Measurements from ENCODE around the gene CA12.

Gene CA12

DNA sequence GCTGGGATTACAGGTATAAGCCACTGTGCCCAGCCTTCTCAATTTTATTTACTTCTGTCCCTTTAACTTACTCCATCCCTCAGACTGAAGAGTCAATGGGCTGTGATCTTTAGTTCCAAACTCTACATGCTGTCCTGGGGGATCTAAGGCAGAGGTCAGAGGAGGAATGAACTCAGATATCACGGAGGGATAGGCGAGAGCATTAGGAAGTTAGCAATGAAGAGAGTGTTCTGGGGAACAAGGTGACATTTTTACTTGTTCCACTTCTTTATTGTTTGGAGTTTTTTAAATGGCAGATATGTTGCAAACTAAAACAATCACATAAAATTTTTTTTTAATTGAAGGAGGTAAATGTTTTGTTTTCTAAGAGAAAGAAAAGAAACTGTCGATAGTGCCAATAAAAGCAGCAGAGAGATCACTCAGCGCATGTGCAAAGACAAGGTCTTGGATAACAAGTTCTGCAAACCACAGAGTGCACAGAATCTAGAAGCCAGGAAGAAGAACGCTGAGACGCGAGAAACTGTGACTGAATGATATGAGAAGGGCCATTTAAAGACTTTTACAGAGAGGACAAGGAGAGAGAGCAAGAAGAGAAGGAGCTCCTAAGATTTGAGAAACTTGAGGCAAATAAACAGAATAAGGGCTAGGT is 10.8 kb upstream of the CA12 start:
- H3K4me3 ChIP-seq (ENCODE audit: control insufficient read depth, low read depth, low read length): no peak overlapping the region
- DNase-seq (ENCODE audit: low read depth): no peak

GRCh38 chr15:63391669-63392360 is 10.2 kb upstream of the CA12 start:
- no peak overlapping the region for H3K4me3 ChIP-seq (ENCODE audit: control insufficient read depth, low read depth, low read length)
- TF ChIP-seq, protein P1, sequence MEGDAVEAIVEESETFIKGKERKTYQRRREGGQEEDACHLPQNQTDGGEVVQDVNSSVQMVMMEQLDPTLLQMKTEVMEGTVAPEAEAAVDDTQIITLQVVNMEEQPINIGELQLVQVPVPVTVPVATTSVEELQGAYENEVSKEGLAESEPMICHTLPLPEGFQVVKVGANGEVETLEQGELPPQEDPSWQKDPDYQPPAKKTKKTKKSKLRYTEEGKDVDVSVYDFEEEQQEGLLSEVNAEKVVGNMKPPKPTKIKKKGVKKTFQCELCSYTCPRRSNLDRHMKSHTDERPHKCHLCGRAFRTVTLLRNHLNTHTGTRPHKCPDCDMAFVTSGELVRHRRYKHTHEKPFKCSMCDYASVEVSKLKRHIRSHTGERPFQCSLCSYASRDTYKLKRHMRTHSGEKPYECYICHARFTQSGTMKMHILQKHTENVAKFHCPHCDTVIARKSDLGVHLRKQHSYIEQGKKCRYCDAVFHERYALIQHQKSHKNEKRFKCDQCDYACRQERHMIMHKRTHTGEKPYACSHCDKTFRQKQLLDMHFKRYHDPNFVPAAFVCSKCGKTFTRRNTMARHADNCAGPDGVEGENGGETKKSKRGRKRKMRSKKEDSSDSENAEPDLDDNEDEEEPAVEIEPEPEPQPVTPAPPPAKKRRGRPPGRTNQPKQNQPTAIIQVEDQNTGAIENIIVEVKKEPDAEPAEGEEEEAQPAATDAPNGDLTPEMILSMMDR (IDR thresholded peaks at IDR 0.05; ENCODE audit: control insufficient read depth, insufficient read depth, low read depth, low read length, missing control alignments): no peak
- DNase-seq (ENCODE audit: low read depth): no peak

More for the DNA sequence above, 10.8 kb upstream of the CA12 start:
- TF ChIP-seq, protein P1 (IDR thresholded peaks at IDR 0.05; ENCODE audit: control insufficient read depth, insufficient read depth, low read depth, low read length, missing control alignments): no peak

- TF ChIP-seq, protein P1 (IDR thresholded peaks at IDR 0.05; ENCODE audit: control insufficient read depth, insufficient read depth, low read depth, low read length, missing control alignments): no peak
- no peak overlapping the region for H3K4me3 ChIP-seq (ENCODE audit: control insufficient read depth, low read depth, low read length)
- no peak for DNase-seq (ENCODE audit: low read depth)
These were observed 9.0 kb upstream of the CA12 start for GRCh38 chr15:63390689-63391088.

DNA sequence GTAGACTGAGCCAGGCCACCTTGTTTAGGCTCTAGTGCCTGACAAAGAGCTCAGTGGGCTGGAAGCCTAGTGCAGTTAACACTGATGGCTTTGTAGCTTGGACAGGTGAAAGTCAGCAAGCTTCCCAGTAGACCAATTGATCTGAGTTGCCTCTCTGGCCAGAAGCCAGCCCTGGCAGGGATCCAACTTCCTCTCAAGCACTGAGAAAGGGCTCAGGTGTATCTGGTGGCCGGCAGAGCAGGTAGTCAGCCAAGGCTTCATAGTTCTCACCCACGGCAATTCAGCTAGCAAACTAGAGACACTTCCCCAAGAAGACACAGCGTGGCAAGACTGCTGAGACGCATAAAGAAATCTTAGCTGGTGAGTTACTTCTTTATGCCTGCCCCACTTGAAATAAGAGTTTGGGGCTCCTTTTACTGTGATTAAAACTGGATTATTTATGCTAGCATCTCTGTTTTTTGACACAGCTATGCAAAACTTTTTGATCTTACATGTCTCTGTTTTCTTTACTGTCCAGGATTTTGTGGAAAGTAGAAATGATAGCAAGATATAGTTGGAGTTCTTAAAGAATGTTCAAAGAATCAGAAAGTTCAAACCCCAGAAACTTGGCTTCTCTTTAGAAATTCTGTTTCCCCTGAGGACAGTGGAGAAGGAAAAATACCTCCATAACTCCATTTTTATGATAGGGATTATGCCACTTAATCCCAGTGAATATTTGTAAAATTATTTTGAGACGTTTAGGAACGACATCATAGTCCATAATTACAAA is 8.4 kb upstream of the CA12 start:
- TF ChIP-seq, protein P1 (IDR thresholded peaks at IDR 0.05; ENCODE audit: control insufficient read depth, insufficient read depth, low read depth, low read length, missing control alignments): no peak
- DNase-seq (ENCODE audit: low read depth): no peak
- H3K4me3 ChIP-seq (ENCODE audit: control insufficient read depth, low read depth, low read length): no peak overlapping the region

GRCh38 chr15:63388511-63388910 is 6.9 kb upstream of the CA12 start:
- no peak for DNase-seq (ENCODE audit: low read depth)
- no peak overlapping the region for H3K4me3 ChIP-seq (ENCODE audit: control insufficient read depth, low read depth, low read length)
- TF ChIP-seq, protein P1 (IDR thresholded peaks at IDR 0.05; ENCODE audit: control insufficient read depth, insufficient read depth, low read depth, low read length, missing control alignments): no peak

DNA sequence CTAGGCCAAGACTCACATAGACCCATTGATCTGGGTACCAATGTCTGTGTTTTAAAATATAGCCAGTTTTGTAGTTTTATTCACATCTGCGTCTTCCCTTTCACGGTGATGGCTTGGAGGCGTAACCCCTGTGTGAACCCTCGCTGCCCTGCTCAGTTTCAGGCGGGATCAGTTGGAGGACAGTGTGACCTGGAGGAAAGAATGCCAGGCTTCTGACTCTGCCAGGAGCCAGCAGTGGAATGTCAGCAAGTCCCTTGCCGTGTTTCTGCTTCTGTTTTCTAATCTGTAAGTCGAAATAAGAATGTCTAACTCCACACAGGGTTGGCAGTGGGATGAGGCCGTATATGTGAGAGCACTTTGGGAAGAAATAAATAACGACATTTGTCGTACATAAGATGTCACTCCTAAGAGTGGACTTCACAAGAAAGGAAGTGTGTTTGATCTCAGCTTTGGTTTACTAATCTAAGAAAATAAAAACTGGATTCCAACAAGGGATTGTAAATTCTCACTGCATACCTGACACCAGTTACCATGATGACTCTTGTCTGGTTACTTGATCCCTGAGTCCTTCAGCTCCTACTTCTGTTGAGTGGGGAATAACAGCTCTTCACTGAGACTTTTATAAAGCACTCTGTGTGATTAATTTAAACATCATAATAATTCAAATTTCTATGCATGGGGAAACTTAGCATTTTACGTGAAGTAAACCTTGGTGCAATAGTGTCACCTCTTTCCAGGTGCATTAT is 6.3 kb upstream of the CA12 start:
- no peak overlapping the region for H3K4me3 ChIP-seq (ENCODE audit: control insufficient read depth, low read depth, low read length)
- TF ChIP-seq, protein P1 (IDR thresholded peaks at IDR 0.05; ENCODE audit: control insufficient read depth, insufficient read depth, low read depth, low read length, missing control alignments): no peak
- no peak for DNase-seq (ENCODE audit: low read depth)

Measured in AG09309 (cell line).